ENCODE results near the gene SMIM35.
A peak's percentile ranks its signal among the peaks of the same experiment; 100 is the strongest.

The SMIM35 gene

GRCh38 chr11:118111744-118112035 lies 24.9 kb upstream of the SMIM35 start:
- TF ChIP-seq, protein P1, sequence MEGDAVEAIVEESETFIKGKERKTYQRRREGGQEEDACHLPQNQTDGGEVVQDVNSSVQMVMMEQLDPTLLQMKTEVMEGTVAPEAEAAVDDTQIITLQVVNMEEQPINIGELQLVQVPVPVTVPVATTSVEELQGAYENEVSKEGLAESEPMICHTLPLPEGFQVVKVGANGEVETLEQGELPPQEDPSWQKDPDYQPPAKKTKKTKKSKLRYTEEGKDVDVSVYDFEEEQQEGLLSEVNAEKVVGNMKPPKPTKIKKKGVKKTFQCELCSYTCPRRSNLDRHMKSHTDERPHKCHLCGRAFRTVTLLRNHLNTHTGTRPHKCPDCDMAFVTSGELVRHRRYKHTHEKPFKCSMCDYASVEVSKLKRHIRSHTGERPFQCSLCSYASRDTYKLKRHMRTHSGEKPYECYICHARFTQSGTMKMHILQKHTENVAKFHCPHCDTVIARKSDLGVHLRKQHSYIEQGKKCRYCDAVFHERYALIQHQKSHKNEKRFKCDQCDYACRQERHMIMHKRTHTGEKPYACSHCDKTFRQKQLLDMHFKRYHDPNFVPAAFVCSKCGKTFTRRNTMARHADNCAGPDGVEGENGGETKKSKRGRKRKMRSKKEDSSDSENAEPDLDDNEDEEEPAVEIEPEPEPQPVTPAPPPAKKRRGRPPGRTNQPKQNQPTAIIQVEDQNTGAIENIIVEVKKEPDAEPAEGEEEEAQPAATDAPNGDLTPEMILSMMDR (IDR thresholded peaks at IDR 0.05; ENCODE audit: insufficient read depth, low read length, missing control alignments) = no peak
- no peak for DNase-seq (ENCODE audit: low read depth, low spot score)
- POLR2A ChIA-PET = no interaction called here
- H3K4me3 ChIP-seq (ENCODE audit: low read depth, low read length) = no peak overlapping the region
- CTCF ChIA-PET = no interaction called here

DNA sequence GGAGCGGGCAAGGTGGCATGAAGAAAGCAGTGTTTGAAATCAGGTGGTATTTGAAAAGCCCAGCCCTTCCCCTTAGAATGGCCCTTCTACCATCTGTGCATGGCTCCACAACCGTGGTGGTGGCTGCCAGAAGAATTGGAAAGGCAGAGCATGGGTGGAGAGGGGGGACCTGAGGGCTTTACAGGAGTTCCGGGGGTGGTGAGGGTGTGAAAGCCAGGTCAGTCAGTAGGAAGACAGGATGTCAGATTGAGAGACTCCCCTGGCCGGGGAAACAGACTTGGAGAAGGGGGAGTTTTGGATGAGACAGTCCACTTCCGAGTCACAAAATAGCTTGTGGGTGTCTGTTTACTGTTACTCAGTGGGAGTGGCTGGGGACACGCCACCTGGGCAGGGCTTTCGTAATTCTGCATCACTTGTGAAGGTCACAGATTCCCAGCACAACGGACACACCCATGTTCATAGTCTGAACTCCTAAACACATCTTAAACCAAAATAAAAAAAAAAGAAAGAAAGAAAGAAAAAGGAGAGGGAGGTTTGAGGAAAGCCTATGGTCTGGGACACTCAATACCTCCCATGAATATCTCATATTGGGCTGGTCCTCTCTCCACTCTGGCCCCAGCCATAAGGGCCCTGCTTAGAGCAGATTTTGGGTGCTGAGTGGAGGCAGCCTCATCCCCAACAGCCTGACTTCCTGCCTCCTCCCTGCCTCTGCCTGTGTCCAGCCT lies 24.4 kb upstream of the SMIM35 start:
- POLR2A ChIA-PET = no interaction called here
- no peak overlapping the region for H3K4me3 ChIP-seq (ENCODE audit: low read depth, low read length)
- DNase-seq (ENCODE audit: low read depth, low spot score) = no peak
- TF ChIP-seq, protein P1 (IDR thresholded peaks at IDR 0.05; ENCODE audit: insufficient read depth, low read length, missing control alignments) = no peak
- CTCF ChIA-PET = no interaction called here

DNA sequence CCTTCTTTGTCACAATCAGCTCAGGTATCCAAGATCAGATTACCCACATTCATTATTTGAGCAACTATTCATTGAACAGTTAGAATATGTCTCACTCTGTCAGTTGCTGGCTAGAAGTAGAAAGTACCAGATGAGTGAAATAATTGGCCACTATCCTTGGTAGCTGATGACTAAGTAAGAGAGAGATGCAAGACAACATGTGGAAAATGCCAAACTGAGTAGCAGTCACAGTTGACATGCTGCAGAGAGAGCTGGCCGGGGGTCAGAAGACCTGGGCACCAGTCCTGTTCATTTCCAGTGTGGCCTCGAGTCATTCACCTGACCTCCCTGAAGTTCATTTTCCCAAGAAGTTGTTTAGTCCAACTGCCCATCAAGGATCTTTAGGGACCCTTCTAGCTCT lies 22.5 kb upstream of the SMIM35 start:
- TF ChIP-seq, protein P1 (IDR thresholded peaks at IDR 0.05; ENCODE audit: insufficient read depth, low read length, missing control alignments) = no peak
- POLR2A ChIA-PET = no interaction called here
- DNase-seq (ENCODE audit: low read depth, low spot score) = no peak
- no peak overlapping the region for H3K4me3 ChIP-seq (ENCODE audit: low read depth, low read length)
- CTCF ChIA-PET = no interaction called here

DNA sequence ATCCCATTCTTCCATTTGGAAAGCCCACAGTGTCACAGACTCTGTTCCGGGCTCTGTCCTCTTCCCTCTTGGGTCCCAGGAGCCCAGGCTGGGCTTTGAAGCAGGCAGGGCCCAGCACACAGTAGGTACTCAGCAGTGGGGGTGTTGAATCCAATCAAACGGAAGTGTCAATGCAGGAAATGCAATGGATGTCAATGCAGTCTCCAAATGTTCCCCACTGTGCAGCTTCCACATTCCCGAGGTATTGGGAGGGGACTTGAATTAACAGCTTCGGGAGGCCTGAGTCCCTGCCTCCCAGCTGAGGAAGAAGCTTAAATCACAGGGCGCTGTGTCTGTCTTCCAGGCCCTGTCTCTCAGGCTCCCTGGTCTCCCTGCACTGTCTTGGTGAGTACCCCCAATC lies 21.8 kb upstream of the SMIM35 start:
- POLR2A ChIA-PET = no interaction called here
- no peak for DNase-seq (ENCODE audit: low read depth, low spot score)
- CTCF ChIA-PET = no interaction called here
- TF ChIP-seq, protein P1 (IDR thresholded peaks at IDR 0.05; ENCODE audit: insufficient read depth, low read length, missing control alignments) = no peak
- H3K4me3 ChIP-seq (ENCODE audit: low read depth, low read length) = no peak overlapping the region

GRCh38 chr11:118106789-118107335 lies 20.1 kb upstream of the SMIM35 start:
- H3K4me3 ChIP-seq (ENCODE audit: low read depth, low read length) = no peak overlapping the region
- POLR2A ChIA-PET = no interaction called here
- CTCF ChIA-PET = interaction anchor here (0.8 kb wide), 1 partner anchor 65 kb away, joined by 3 read pairs; no protein-coding TSS in a partner anchor
- DNase-seq (ENCODE audit: low read depth, low spot score) = peak; percentile 5
- TF ChIP-seq, protein P1 (IDR thresholded peaks at IDR 0.05; ENCODE audit: insufficient read depth, low read length, missing control alignments) = no peak

DNA sequence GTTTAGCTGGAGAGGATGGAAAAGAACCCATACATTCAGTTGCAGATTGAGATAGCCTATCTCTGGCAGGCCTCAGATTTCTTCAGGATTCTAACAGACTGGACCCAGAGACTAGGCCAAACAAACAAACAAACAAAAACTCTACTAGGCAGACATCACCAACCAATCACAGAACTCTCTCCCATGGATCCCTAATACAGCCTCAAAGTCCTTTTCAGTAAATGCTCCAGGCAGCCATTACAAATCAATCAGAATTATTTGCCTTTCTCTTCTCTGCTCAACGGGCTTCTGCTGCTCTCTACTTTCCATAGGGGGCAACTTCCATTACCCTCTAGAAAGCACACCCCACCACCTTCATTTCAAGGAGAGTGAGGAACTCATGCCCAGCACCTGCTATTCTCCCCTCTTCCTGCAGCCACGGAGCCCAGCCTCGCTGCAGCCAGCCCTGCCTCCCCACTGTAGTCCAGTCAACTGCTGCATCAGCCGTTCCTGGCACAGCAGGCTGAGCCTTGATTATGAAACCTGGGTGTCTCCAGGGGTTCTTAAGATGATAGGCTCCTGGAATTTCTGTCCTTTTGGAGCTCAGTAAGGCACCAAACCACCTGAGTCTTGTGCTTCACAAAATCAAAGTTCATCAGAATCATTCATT lies 19.0 kb upstream of the SMIM35 start:
- ChIA-PET CTCF (no interaction called here), POLR2A (no interaction called here)
- TF ChIP-seq, protein P1 (IDR thresholded peaks at IDR 0.05; ENCODE audit: insufficient read depth, low read length, missing control alignments) = no peak
- no peak overlapping the region for H3K4me3 ChIP-seq (ENCODE audit: low read depth, low read length)
- no peak for DNase-seq (ENCODE audit: low read depth, low spot score)
